Body of pancreas (tissue), 4 donors: Measurements from ENCODE around the gene RP2. TPM values are rescaled to one million over a fixed set of nuclear protein-coding genes. Genes with fewer than 3 reads are reported as not detected.

Experiments
- ATAC-seq: fragments of 150-250 bp; one replicate; pipeline ENCODE4 v1.9.1; 2016
- DNase-seq, 4 donors: peaks; one replicate each; pipeline ENCODE4 v3.0.0-alpha.2; 2019
- H3K27ac ChIP-seq, 4 donors: fragments of 200-600 bp; sonication (generic); 1 replicate in 3 of 4; 2 replicates in 1 of 4; pipeline versions ENCODE4 v1.5.1 to v1.6.1; 2016 to 2019; ENCODE audit warnings: mild to moderate bottlenecking in 1 of 4, mixed read lengths in 1 of 4, moderate library complexity in 1 of 4
- H3K27me3 ChIP-seq, 2 donors: fragments of 200-600 bp; sonication (generic); one replicate each; pipeline ENCODE4 v1.6.0; 2016; ENCODE audit warnings: mild to moderate bottlenecking in 1 of 2
- H3K36me3 ChIP-seq, 2 donors: fragments of 200-600 bp; sonication (generic); replicated peaks in 1 of 2; 2 replicates each; pipeline ENCODE4 v1.5.1; 2016; ENCODE audit warnings: low read depth in 2 of 2; ENCODE audit not compliant: insufficient read depth in 1 of 2
- H3K4me1 ChIP-seq: fragments of 200-600 bp; sonication (generic); one replicate; pipeline ENCODE4 v1.6.0; 2016
- H3K4me3 ChIP-seq, 2 donors: fragments of 200-600 bp; sonication (generic); 1 replicate in 1 of 2; 2 replicates in 1 of 2; pipeline ENCODE4 v1.5.1; 2016 to 2019
- H3K9me3 ChIP-seq, 3 donors: fragments of 200-600 bp; sonication (generic); 1 replicate in 2 of 3; 2 replicates in 1 of 3; pipeline ENCODE4 v1.5.1; 2016
- POLR2A ChIP-seq, 3 donors: fragments of 450-650 bp; IDR thresholded peaks; one replicate each; pipeline ENCODE4 v1.6.1; 2016; ENCODE audit warnings: antibody characterized with exemption in 3 of 3, mild to moderate bottlenecking in 2 of 3
- WGBS, 2 donors: methylation state at CpG; one replicate each; pipeline ENCODE4 v1.1.5; 2017; 5-methylcytosine and 5-hydroxymethylcytosine counted together
- intact Hi-C: fragments of 100-400 bp; cut with DNase I; formaldehyde crosslinking; loops from one replicate; pipeline ENCODE4 v1.15.1; 2023
- total RNA-seq, 2 donors: library from RNA; depleted of rRNA; stranded (reverse); fragments of >200 nt; gene quantifications; one replicate each; pipeline ENCODE4 v1.1.0, GENCODE V29; 2016
- TF ChIP-seq, protein P1 (sequence below), 7 experiments: fragments of 450-650 bp in 4 of 7; fragments of 200-600 bp in 3 of 7; sonication (generic) in 3 of 7; IDR thresholded peaks; one replicate each; pipeline ENCODE4 v1.5.1; 2016 to 2019; ENCODE audit warnings: antibody characterized with exemption in 7 of 7

The RP2 gene
- total RNA-seq, 2 donors from 2014 or later, result 0.99 to 5.7 TPM

DNA sequence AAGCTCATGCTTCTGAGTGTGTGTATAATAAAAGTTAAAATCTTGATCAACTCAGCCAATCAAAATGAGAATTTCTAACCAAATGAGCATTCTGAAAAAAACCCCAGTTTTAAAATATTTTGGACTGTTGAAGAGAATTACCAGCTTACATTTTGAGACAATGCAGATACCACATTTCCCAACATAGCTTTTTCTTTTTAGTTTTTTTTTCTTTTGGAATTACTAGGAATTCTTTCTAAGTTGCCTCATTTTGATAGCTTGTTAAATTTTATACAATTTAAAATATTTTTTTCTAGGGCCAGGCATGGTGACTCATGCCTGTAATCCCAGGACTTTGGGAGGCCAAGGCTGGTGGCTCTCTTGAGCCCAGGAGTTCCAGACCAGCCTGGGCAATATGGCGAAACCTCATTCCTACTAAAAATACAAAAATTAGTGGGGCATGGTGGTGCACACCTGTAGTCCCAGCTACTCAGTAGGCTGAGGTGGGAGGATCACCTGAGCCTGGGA is 2.2 kb downstream of the RP2 start:
- intact Hi-C loops, result no loop called here
- ATAC-seq, result no peak
- no peak for DNase-seq
- no peak overlapping the region for H3K4me3 ChIP-seq
- no peak overlapping the region for H3K27ac ChIP-seq
- WGBS, 2 donors, result no CpG with 5 or more reads among the region's 1 CpG
- no peaks in the 10 kb centered on the region for H3K9me3 ChIP-seq
- TF ChIP-seq, protein P1, sequence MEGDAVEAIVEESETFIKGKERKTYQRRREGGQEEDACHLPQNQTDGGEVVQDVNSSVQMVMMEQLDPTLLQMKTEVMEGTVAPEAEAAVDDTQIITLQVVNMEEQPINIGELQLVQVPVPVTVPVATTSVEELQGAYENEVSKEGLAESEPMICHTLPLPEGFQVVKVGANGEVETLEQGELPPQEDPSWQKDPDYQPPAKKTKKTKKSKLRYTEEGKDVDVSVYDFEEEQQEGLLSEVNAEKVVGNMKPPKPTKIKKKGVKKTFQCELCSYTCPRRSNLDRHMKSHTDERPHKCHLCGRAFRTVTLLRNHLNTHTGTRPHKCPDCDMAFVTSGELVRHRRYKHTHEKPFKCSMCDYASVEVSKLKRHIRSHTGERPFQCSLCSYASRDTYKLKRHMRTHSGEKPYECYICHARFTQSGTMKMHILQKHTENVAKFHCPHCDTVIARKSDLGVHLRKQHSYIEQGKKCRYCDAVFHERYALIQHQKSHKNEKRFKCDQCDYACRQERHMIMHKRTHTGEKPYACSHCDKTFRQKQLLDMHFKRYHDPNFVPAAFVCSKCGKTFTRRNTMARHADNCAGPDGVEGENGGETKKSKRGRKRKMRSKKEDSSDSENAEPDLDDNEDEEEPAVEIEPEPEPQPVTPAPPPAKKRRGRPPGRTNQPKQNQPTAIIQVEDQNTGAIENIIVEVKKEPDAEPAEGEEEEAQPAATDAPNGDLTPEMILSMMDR (IDR thresholded peaks at IDR 0.05), result no peak
- TF ChIP-seq POLR2A (IDR thresholded peaks at IDR 0.05), result no peak
- no peaks in the 10 kb centered on the region for H3K36me3 ChIP-seq
- no peaks in the 10 kb centered on the region for H3K4me1 ChIP-seq
- H3K27me3 ChIP-seq, result no peaks in the 10 kb centered on the region

DNA sequence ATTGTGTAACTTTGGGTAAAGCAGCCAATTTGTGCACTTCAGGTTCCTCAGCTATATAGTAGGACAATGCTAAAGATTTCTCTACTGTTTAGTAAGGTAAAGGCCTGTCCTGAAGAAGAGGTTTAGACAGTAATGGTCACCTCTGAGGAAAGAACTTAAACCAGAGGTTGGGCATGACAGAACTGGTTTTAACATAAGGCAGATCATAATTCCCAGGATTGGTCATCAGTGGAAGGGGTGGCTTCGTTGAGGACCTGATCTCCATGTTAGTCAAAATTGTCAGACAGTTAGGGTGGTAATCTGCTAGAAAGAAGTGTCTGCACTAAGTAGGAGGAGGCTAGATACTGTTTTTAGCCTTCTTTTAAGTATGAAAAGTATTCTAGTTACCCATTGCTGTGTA is 4.1 kb downstream of the RP2 start:
- no peaks in the 10 kb centered on the region for H3K27me3 ChIP-seq
- no peak overlapping the region for H3K27ac ChIP-seq
- TF ChIP-seq, protein P1 (IDR thresholded peaks at IDR 0.05), result no peak
- no peak for TF ChIP-seq POLR2A (IDR thresholded peaks at IDR 0.05)
- H3K4me1 ChIP-seq, result no peaks in the 10 kb centered on the region
- no peaks in the 10 kb centered on the region for H3K36me3 ChIP-seq
- intact Hi-C loops, result no loop called here
- WGBS, 2 donors, result 44 to 75% methylated on average over 1 of the region's 1 CpG
- no peaks in the 10 kb centered on the region for H3K9me3 ChIP-seq
- ATAC-seq (no peak), DNase-seq (no peak)
- no peak overlapping the region for H3K4me3 ChIP-seq

- no peaks in the 10 kb centered on the region for H3K4me1 ChIP-seq
- TF ChIP-seq, protein P1 (IDR thresholded peaks at IDR 0.05), result no peak
- TF ChIP-seq POLR2A (IDR thresholded peaks at IDR 0.05), result no peak
- H3K36me3 ChIP-seq, result no peaks in the 10 kb centered on the region
- H3K4me3 ChIP-seq, result no peak overlapping the region
- DNase-seq (peak in 2 of 4 donors; percentile 16 to 21), ATAC-seq (no peak)
- H3K9me3 ChIP-seq, result no peaks in the 10 kb centered on the region
- 86 to 100% methylated on average over 1 of the region's 1 CpG for WGBS, 2 donors
- H3K27me3 ChIP-seq, result no peaks in the 10 kb centered on the region
- intact Hi-C loops, result no loop called here
- no peak overlapping the region for H3K27ac ChIP-seq
These were observed 4.5 kb downstream of the RP2 start for GRCh38 chrX:46841346-46841745.

DNA sequence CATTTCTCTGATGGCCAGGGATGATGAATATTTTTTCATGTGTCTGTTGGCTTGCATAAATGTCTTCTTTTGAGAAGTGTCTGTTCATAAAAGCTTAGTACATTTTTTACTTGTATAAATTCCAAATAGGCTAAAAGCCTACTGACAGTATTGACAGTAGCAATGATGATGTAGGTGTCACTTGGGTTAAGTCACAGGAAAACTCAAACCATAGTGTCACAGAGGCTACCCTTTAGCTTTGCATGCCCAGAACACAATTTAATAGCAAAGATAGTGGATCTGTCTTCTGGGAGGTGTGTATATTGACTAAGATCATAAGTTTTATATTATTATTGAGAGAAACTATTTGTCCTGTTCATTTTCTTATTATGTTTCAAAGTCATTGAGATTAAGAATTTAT is 8.1 kb downstream of the RP2 start:
- Histone ChIP-seq H3K27ac (no peak overlapping the region), H3K36me3 (no peaks in the 10 kb centered on the region), H3K4me1 (no peaks in the 10 kb centered on the region), H3K4me3 (no peak overlapping the region), H3K9me3 (no peaks in the 10 kb centered on the region), H3K27me3 (no peaks in the 10 kb centered on the region)
- intact Hi-C loops, result no loop called here
- ATAC-seq (no peak), DNase-seq (no peak)
- TF ChIP-seq, protein P1 (IDR thresholded peaks at IDR 0.05), result no peak
- TF ChIP-seq POLR2A (IDR thresholded peaks at IDR 0.05), result no peak

GRCh38 chrX:46849933-46850332 is 13.1 kb downstream of the RP2 start:
- Histone ChIP-seq H3K36me3 (no peaks in the 10 kb centered on the region), H3K4me3 (no peak overlapping the region), H3K27ac (no peak overlapping the region), H3K27me3 (no peaks in the 10 kb centered on the region), H3K4me1 (no peaks in the 10 kb centered on the region), H3K9me3 (no peaks in the 10 kb centered on the region)
- TF ChIP-seq, protein P1 (IDR thresholded peaks at IDR 0.05), result no peak
- no peak for TF ChIP-seq POLR2A (IDR thresholded peaks at IDR 0.05)
- ATAC-seq (no peak), DNase-seq (no peak)
- intact Hi-C loops, result no loop called here
